ENCODE data around the gene WDR11.

WDR11 gene

DNA sequence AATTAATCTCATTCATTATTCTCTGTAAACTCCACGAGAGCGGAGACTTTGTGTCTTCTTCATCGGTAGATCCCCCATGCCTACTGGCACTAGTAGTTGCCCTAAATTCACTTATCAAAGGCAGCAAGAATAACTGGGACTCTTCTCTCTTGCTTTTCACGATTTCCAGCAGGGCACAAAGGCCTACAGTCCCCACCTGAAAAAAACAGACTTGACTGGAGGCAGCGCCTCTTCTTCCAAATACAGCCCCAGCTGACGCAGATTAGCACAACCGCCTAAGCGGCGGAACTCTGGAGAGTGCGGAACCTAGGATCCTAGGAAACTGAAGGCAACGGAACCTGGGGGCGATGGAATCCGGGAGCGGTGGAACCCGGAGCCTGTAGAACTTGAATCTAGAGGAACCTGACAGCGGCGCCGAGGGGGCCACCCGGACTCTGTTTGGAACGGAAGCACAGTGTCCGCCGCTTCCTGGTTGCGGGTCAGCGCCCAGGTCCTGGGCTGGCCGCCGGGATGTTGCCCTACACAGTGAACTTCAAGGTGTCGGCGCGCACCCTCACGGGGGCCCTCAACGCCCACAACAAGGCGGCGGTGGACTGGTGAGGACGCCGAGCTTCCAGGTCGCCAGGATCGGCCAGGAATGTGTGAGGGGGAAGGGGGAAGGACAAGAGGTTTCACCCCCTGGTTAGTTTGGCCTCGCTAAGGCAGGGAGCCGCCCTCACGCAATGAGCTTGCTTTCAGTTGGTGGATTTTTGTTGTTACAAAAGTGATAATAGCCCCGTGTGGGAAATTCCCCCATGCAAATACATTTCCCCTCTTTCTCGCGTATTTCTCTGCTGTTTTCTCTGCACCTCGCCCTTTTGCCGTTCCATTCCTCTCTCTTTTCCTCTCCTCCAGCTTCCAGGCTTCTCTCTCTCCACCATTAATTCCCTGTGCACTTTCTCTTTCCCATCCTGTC is at the start of gene WDR11:
WDR11 (plus strand) TSS at position 452 of the 955 bp plus-strand sequence; CDS start at position 511, 59 bp downstream.
- DNase-seq, result peak; percentile 37

DNA sequence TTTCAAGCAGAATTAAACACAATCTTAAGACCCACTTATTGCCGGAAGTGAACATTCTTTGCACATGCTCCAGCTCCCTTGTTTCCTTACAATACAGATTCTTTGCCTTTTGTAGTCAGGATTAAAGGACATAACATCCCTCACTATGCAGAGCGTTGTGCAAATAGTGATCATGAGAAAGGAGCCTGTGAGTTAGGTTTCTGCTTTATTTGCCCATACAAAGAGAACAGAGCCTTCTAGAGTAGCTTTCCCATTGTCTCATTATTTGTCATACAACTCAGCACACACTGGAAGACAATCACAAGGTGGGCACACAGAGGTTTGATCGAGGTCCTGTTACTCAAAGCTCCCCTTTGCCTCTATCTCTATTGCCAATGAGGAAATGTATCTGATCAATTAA is 48.2 kb upstream of the WDR11 start:
- DNase-seq, result no peak

DNA sequence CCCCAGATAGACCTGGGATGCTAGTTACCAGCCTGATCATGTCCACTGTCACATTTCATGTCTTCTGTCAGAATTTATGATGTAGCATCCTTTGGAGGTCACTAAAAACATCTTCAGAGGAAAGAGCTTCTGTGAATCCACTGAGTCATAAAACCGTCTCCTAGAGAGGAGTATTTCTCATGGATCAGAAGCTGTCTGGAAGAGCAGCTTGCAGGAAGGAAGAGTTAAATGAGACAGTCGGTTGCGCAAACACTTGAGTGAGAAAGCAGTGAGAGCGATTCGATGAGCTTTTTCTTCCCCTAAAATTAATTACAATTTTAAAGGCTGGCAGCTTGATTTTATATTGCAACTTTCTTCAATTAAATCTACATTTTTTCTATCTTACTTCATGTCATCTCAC is 47.2 kb upstream of the WDR11 start:
- DNase-seq, result no peak

DNA sequence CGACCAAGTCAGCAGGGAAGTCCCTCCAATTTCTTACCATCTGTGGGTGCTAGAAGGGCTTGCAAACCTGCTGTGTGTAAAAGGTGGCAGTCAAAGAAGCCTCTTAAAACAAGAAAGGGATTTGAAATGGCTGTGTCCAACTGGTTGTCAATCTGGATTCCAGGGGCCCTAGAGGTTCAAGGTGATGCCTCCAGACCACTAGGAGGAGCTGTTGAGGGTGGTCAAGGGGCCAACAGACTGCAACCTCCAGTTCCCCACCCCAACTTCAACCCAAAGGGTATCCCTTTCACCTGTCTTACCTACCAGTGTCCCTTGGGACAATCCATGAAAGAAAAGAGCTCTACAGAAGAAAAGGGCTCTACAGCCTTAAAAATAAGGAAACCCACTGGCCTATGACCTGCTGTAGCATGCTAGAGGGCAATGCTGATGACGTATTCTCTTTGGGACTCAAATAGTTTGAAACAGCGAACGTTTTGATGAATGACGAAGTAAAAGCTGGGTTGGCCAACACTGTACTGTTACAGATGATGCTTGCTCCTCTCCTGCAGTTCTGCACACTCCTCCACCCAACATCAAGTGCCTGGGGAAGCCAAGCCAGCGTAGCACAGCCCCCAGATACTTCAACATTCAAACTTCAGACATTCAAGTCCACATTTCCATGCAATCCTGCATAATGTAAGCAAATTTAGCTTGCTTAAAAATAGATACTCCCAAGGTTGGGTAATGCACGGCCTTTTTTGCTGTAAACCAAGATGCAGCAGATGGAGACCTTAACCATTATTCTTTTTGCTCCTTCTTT is 45.9 kb upstream of the WDR11 start:
- no peak for DNase-seq

DNA sequence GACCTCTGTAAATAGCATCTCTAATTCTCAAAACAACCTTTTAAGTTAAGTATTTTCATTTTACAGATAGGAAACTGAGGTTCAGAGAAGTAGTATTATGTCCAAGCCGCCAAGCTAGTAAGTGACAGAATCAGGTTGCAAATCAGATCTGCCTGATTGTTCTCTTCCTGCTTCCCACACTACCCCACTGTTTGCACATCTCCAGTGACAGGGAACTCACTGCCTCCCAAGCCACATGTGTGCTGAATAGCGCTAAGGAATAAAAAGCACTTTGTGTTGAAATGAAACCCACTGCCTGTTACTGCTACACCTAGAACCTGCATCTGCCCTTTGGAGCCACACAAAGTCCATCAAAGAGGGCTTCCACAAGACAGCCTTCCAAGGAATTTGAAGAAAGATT is 45.1 kb upstream of the WDR11 start:
- no peak for DNase-seq

DNA sequence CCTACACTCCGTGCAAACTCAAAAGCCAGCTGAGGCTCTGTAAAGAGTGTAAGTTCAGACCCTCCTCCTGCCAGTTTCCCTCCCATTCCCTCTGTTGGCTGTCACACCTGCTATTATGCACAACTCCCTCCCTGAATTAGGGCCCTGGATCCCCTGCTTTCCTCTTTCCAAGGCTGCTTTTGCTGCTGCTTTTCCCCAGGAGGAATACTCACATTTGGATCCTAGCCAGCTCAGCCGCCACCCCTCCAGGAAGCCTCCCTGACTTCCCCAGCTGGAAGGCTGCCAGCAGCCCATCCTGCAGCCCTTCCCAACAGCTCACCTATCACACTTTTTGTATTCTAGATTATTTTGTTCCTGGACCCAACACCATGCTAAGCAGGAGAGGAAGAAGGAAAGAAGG is 40.9 kb upstream of the WDR11 start:
- DNase-seq, result no peak

DNA sequence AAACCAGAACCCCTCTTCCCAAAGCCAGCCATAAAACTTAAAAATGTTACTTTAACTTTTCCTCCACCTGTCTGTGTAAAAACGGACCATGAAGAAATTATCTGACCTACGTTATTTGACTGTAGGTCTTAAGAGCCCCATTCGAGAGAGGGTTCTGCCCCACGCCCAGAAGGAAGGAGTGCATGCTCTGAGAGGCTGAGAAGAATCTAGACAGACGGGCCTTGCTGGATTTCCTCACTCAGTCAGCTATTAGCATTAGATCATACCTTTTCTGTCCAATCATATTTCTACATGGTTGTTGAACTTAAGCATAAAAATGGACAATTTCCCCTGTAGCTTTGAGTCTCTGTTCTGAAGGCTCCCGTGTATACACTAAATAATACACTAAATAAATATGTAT is 38.1 kb upstream of the WDR11 start:
- DNase-seq, result no peak

GRCh38 chr10:120818301-120818700 is 32.9 kb upstream of the WDR11 start:
- DNase-seq, result no peak

GRCh38 chr10:120819366-120819765 is 31.8 kb upstream of the WDR11 start:
- DNase-seq, result no peak

DNA sequence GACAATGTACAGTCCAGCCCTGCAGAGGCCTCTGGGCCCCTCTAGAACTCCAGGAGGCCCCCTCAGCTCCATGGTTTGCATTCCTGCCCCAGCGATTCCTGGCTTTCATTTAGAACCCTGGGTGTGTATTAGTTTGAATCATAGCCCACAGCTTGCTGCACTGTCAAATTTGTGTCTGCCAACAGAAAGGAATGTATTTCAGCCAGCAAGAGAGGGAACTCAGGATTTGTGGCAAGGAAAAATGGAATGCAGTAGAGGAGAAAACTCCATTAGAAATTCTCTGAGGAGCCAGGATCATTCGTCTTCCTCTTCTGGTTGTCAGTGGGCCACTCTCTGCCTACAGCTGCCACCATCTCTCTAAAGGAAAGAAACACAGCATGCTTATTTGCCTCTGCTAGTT is 27.9 kb upstream of the WDR11 start:
- DNase-seq, result no peak

DNA sequence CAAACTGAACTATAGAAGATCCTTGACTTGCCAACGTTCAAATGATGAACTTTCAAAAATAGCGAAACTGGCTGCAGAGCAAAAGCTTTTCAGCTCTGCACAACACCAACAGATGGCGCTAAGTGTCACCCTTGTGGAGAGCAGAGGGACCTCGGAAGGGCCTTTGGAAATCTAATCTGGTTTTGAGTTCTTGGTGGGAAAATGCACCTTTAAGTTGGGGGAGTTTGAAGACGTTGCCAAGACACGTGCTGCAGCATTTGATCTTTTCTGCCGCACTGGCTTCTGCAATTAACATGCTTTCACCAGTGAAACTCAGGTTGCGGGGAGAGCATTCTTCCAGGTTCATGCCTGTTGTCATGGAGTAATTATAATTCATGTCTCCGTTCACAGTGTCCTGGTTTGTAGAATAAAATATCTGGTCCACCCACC is 26.3 kb upstream of the WDR11 start:
- DNase-seq, result no peak

GRCh38 chr10:120825878-120826769 is 25.0 kb upstream of the WDR11 start:
- no peak for DNase-seq

DNA sequence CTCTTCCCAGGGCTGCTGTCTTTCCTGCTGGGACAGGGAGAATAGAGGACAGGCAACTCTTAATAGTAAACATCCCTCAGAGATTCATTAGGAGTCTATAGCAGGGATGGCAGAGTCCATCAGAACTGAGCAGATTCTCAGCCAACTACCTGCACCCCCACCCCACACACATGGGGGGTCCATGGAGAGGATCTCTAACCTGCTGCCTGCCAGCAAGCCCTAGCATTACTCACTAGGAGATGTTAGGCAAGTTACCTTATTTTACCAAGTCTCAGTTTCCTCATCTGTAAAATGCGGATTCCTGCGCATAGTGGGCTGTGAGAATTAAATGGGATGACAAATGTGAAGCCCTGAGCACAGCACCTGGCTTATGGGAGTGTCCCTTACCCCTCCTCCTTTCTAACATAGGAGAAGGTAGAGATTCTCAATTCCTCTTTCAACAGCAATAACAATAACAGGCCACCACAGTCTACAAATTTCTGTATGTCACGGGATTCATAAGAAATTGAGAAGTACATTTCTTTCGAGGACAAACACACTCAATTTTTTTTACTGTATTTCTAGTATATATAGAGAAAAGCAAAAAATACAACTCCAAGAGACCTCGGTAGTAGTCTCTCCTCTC is 23.8 kb upstream of the WDR11 start:
- DNase-seq, result no peak

DNA sequence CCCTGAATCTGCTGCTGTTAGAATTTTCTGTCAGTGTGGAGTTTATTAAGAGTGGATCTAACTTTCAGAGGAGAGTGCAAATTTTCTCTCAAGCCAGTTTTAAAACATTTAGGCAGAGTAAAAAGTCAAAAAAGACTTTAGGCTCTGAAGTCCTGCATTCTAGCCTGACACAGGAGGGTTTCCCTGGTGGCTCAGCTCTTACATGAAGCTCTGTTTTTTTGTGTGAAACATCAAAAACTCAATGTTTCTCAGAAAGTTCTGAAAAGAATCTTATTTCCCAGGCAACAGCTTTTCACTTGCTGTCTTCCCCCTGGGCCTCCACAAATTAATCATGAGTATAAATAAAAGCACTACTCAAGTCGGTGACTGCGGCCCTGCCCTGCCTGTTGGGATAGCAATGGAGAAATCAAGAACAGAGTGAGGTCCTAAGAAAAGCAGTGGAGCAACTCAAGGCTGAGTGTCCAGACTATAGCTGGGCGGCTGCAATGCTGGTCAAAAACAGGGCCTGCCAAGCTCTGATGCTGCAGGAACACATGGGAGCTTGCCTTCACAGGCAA is 22.3 kb upstream of the WDR11 start:
- DNase-seq, result no peak

GRCh38 chr10:120832106-120832505 is 19.1 kb upstream of the WDR11 start:
- no peak for DNase-seq

DNA sequence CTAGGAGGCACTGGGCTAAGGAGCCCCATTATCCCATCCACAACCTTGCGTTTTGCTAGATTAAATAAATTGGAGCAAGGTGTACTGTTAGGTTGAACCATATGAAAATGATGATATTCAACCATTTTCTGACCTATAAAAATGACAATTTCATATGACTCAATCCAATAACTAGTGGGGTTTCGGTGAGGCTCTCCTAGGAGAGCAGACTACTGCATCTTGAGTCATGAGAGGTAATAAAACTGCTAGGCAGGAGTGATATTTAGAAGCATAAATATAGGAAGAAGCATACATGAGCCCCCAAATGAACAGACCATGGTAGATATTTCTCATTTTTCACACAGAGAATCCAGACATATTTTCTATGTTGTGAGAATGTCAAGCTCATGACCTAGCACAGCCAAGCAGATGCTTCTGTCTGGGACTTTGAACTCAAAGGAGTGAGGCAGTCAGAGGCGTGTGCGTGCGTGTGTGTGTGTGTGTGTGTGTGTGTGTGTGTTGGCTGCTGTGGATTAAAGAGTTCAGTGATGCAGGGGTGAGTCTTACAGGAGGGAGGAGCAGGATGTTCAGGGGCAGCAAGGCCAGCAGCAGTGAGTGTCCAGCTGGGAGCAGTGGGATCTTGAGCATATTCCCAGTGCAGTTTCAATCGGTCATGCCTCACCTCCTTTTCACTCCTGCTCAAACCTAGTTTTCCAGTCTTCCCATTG is 17.8 kb upstream of the WDR11 start:
- no peak for DNase-seq

DNA sequence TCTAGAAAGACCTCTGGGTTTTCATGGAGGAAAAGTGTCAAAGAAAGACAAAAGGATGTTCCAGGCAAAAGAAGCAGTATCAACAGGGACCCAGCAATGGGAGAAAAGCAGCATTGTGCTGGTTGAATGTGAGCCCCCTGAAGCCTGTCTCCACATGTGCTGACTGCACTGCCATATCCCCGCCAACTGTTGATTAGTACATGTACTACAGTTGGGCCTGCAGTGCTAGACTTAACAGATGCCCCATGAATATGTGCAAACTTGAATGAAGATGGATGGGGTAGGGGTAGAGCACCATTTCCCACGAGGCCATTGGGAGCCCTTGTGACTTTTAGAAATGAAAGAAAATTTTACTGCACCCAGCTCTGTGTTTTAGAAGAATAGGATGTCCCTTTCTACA is 15.6 kb upstream of the WDR11 start:
- DNase-seq, result no peak

DNA sequence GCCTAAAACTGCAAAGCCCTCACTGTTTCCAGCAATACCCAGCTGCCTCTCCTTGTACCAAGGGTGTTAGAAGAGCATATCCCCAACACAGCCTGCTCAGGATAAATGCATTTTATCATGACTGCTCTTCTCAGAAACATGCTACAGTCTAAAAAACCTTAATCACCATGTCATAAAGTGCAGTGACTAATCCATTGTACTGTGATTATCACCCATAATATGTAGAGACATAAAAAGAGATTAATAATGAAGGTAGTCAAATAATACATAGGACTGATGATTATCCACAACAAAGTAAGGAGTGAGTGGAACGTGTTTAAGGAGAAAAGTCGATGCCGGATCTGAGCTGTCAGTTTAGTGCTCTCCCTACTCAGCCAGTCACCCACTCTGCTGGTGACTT is 12.2 kb upstream of the WDR11 start:
- no peak for DNase-seq

DNA sequence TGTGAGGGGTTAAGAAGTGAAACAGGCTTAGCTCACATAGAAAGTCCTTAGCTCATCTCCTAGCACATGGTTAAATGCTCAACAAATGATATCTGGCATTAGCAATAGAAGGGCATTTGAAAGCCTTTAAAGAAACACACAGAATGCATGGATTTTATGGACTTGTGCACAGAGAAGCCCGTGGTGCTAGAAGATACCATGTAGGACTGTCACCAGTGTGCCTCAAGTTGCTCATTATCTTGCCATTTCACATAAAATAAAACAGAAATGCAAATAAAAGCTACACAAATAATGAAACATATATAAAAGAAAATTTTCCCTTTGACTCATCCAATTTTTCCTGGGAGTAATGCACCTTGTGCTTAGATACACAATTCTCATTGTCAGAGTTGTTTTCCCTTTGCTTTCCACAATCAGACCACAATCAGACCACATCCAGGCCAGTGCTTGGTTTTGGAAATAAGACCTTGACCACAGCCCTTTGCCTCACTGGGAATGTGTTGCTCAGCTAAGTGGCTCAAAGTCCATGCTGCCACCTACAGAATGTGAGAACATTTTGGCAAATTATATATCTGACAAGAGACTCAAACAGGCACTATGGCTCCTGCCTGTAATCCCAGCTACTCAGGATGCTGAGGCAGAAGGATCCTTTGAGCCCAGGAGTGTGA is 9.5 kb upstream of the WDR11 start:
- no peak for DNase-seq

GRCh38 chr10:120854388-120854787 is 3.2 kb downstream of the WDR11 start:
- no peak for DNase-seq
